Osteoblast (primary cell): ENCODE data around the gene DCST2. TPM values are rescaled to one million over a fixed set of nuclear protein-coding genes. Genes with fewer than 3 reads are reported as not detected.

Experiments used
- DNase-seq: peaks from one replicate; pipeline ENCODE4 v3.0.0; 2011; ENCODE audit warnings: low spot score, mixed read lengths; ENCODE audit not compliant: insufficient read length; ENCODE audit errors: missing footprints
- H2AFZ ChIP-seq: 2 replicates; pipeline ENCODE4 v1.6.0; 2011; ENCODE audit warnings: mild to moderate bottlenecking, low read length
- H3K27ac ChIP-seq: 2 replicates; pipeline ENCODE4 v1.5.1; 2011; ENCODE audit warnings: mild to moderate bottlenecking, low read depth, low read length, moderate library complexity
- H3K27me3 ChIP-seq: 2 replicates; pipeline ENCODE4 v1.6.0; 2012; ENCODE audit warnings: mild to moderate bottlenecking, control low read depth, inconsistent platforms, low read length, moderate library complexity; ENCODE audit not compliant: insufficient read depth
- H3K36me3 ChIP-seq: 2 replicates; pipeline ENCODE4 v1.5.1; 2011; ENCODE audit warnings: mild to moderate bottlenecking, low read length, control low read depth, moderate library complexity; ENCODE audit not compliant: insufficient read depth
- H3K4me1 ChIP-seq: 2 replicates; pipeline ENCODE4 v1.5.1; 2011; ENCODE audit warnings: mild to moderate bottlenecking, low read length, control low read depth, moderate library complexity; ENCODE audit not compliant: insufficient read depth
- H3K4me2 ChIP-seq: 2 replicates; pipeline ENCODE4 v1.6.0; 2011; ENCODE audit warnings: mild to moderate bottlenecking, low read length; ENCODE audit not compliant: insufficient read depth
- H3K4me3 ChIP-seq: fragments of 200-600 bp; sonication (generic); 3 replicates; pipeline ENCODE4 v1.5.1; 2012; ENCODE audit warnings: mild to moderate bottlenecking, low read length, inconsistent platforms; ENCODE audit not compliant: insufficient read depth
- H3K79me2 ChIP-seq: 2 replicates; pipeline ENCODE4 v1.6.0; 2012; ENCODE audit warnings: mild to moderate bottlenecking, low read length, control low read depth, inconsistent platforms; ENCODE audit not compliant: insufficient read depth
- H3K9me3 ChIP-seq: 2 replicates; pipeline ENCODE4 v1.5.1; 2011; ENCODE audit warnings: low read depth, low read length, control low read depth
- H4K20me1 ChIP-seq: 2 replicates; pipeline ENCODE4 v1.6.0; 2012; ENCODE audit warnings: mild to moderate bottlenecking, low read length, control low read depth; ENCODE audit not compliant: insufficient read depth
- total RNA-seq: library from RNA; depleted of rRNA; stranded (reverse); fragments of >200 nt; gene quantifications from 2 replicates; pipeline ENCODE4 v1.2.3, GENCODE V29; 2012
- TF ChIP-seq, protein P1 (sequence below): IDR thresholded peaks from 2 replicates; pipeline ENCODE4 v1.5.1; 2011; ENCODE audit warnings: mild to moderate bottlenecking, low read depth, low read length, moderate library complexity; ENCODE audit errors: extremely low read depth

Gene DCST2
- total RNA-seq, 1 donor: not detected

DNA sequence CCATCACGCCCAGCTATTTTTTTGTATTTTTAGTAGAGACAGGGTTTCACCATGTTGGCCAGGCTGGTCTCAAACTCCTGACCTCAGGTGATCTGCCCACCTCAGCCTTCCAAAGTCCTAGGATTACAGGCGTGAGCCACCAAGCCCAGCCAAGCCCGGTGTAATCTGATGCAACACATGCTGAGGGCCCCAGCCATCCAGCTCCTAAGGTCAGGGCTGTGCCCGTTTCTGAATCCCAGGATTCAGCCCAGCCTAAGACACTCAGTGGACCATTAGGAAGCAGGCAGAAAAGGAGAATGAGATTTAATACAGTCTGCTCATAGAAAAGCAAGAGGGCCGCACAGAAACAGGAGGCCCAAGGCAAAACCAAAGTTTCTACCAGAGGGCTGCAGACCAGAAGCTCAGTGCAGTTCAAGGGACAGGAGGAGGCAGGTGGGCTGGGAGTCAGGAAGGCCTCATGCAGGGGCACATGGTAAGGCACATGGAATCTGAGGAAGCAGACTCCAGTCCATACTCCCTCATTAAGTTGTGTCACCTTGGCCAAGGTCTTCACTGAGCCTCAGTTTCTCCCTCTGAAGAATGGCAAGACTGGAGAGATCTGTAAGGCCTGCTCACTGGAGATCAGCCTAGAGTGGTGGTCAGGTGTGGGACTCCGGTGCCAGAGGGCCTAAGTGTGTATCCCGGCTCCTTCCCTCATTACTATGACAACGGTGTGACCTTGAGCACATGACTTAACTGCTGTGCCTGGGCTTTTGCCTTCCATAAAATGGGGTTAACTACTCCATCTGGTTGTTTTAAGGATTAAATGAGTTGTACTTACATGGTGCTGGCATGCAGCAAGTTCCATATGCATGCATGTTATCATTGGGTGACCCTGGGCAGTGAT, 15.1 kb upstream of the DCST2 start:
- H3K4me1 ChIP-seq: peaks cover 28% of the 10 kb centered on the region
- peaks cover 12% of the 10 kb centered on the region for H3K79me2 ChIP-seq
- H2AFZ ChIP-seq: no peak overlapping the region
- H3K4me2 ChIP-seq: no peak overlapping the region
- H3K36me3 ChIP-seq: no peaks in the 10 kb centered on the region
- H4K20me1 ChIP-seq: peaks cover 5% of the 10 kb centered on the region
- DNase-seq: no peak
- H3K27ac ChIP-seq: no peak overlapping the region
- H3K9me3 ChIP-seq: no peaks in the 10 kb centered on the region
- TF ChIP-seq, protein P1, sequence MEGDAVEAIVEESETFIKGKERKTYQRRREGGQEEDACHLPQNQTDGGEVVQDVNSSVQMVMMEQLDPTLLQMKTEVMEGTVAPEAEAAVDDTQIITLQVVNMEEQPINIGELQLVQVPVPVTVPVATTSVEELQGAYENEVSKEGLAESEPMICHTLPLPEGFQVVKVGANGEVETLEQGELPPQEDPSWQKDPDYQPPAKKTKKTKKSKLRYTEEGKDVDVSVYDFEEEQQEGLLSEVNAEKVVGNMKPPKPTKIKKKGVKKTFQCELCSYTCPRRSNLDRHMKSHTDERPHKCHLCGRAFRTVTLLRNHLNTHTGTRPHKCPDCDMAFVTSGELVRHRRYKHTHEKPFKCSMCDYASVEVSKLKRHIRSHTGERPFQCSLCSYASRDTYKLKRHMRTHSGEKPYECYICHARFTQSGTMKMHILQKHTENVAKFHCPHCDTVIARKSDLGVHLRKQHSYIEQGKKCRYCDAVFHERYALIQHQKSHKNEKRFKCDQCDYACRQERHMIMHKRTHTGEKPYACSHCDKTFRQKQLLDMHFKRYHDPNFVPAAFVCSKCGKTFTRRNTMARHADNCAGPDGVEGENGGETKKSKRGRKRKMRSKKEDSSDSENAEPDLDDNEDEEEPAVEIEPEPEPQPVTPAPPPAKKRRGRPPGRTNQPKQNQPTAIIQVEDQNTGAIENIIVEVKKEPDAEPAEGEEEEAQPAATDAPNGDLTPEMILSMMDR: no peak
- H3K4me3 ChIP-seq: no peak overlapping the region
- no peaks in the 10 kb centered on the region for H3K27me3 ChIP-seq

DNA sequence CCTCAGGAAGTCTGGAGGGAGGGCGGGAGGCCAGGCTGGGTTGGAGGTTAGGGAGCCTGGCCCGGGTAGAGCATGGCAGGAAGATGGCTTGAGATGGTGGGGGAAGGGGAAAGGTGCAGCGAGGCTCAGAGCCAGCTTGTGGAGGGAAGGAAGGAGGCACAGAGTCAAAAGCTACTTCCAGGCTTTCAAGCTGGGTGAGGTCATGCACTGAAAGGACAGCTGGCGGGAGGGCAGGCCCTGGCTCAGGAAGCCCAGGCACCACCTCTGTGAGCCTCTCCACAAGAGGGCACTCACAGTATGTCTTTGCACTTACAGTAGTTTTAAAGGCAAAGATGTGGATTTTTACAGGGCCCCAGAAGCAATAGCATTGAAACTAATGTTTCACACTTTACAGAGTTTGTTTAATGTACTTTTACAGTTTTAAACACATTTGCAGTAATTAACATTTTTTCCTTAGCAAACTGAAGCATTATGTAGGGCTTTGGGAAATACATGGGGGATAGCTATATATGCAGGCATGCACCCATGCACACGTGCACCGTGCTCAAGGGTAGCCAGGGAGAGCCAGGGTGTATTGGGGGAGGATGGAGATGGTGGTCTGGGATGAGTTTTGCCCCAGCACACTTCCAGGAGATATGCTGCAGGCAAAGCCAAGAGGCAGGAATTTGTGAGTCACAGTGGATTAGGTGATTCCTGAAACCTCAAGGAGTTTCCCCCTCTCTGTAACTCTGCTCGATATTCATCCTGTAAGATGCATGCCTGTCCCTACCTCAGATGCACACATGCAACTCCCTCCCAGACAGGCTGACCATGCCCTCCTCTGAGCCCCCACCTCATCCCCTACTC, 11.5 kb upstream of the DCST2 start:
- Histone ChIP-seq H4K20me1 (no peaks in the 10 kb centered on the region), H3K27ac (no peak overlapping the region), H3K36me3 (no peaks in the 10 kb centered on the region), H3K79me2 (no peaks in the 10 kb centered on the region), H3K27me3 (no peaks in the 10 kb centered on the region), H3K4me1 (peaks cover 14% of the 10 kb centered on the region), H3K9me3 (no peaks in the 10 kb centered on the region), H2AFZ (peak overlapping the region; percentile 32), H3K4me2 (no peak overlapping the region), H3K4me3 (no peak overlapping the region)
- DNase-seq: peak; percentile 99
- TF ChIP-seq, protein P1: peak; percentile 87

DNA sequence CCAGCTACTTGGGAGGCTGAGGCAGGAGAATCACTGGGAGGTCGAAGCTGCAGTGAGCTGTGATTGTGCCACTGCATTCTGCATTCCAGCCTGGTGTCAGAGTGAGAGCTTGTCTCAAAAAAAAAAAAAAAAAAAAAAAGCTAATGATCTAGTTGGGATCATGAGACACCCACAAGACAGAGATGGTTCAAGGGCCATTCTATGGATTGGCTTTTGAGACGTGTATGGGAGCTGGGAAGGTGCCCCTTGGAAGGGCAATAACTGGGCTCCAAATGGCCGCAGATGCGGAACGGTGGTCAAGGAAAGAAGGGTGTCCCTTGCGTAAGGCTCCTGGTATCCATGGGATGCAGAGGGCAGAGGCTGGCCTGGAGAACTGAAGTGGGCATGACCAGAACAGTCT, 10.8 kb upstream of the DCST2 start:
- DNase-seq: no peak
- H4K20me1 ChIP-seq: no peaks in the 10 kb centered on the region
- H3K4me3 ChIP-seq: no peak overlapping the region
- no peak overlapping the region for H3K27ac ChIP-seq
- H3K4me1 ChIP-seq: peaks cover 7% of the 10 kb centered on the region
- H3K9me3 ChIP-seq: no peaks in the 10 kb centered on the region
- H3K79me2 ChIP-seq: no peaks in the 10 kb centered on the region
- H2AFZ ChIP-seq: no peak overlapping the region
- TF ChIP-seq, protein P1: no peak
- no peaks in the 10 kb centered on the region for H3K27me3 ChIP-seq
- H3K4me2 ChIP-seq: no peak overlapping the region
- H3K36me3 ChIP-seq: no peaks in the 10 kb centered on the region

DNA sequence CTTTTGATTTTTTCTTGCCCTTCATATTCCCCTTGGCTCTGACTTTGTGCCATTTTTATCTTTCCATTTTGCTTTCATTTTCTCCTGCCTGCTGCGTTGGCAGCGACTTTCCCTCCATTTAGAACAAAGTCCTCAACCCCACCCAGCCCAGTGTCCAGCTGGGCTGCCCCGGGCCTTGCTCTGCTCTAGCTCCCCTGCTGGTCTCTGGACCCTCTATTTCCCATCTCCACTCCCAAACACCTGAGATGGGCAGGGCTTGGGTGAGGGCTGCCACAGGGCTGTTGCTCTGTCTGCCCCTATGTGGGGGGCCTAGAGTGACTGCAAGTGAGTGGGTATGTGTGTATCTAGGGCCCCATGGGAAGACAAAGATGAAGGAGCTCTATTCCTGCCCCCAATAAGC, 10.2 kb upstream of the DCST2 start:
- TF ChIP-seq, protein P1: no peak
- H3K27me3 ChIP-seq: no peaks in the 10 kb centered on the region
- no peaks in the 10 kb centered on the region for H4K20me1 ChIP-seq
- H3K9me3 ChIP-seq: no peaks in the 10 kb centered on the region
- DNase-seq: no peak
- no peaks in the 10 kb centered on the region for H3K79me2 ChIP-seq
- H3K4me1 ChIP-seq: peaks cover 7% of the 10 kb centered on the region
- no peaks in the 10 kb centered on the region for H3K36me3 ChIP-seq
- H3K27ac ChIP-seq: no peak overlapping the region
- no peak overlapping the region for H2AFZ ChIP-seq
- no peak overlapping the region for H3K4me2 ChIP-seq
- no peak overlapping the region for H3K4me3 ChIP-seq
